GM12891 (cell line): ENCODE data around the gene ELAVL2.

Experiments used
- PAX5 ChIP-seq: IDR thresholded peaks from 2 replicates; pipeline ENCODE4 v1.6.1; 2011; ENCODE audit warnings: low read length, moderate library complexity, mild to moderate bottlenecking; ENCODE audit not compliant: insufficient read depth, severe bottlenecking
- POLR2A ChIP-seq: IDR thresholded peaks from 2 replicates; pipeline ENCODE4 v1.6.1; 2011; ENCODE audit warnings: low read depth, low read length, control low read depth
- POLR2AphosphoS5 ChIP-seq: IDR thresholded peaks from 2 replicates; pipeline ENCODE4 v1.6.1; 2011; ENCODE audit warnings: low read depth, low read length, control low read depth
- SPI1 ChIP-seq: IDR thresholded peaks from 2 replicates; pipeline ENCODE4 v1.6.1; 2011; ENCODE audit warnings: low read depth, low read length, control low read depth
- TAF1 ChIP-seq: IDR thresholded peaks from 2 replicates; pipeline ENCODE4 v1.6.1; 2011; ENCODE audit warnings: low read depth, low read length, control low read depth

DNA sequence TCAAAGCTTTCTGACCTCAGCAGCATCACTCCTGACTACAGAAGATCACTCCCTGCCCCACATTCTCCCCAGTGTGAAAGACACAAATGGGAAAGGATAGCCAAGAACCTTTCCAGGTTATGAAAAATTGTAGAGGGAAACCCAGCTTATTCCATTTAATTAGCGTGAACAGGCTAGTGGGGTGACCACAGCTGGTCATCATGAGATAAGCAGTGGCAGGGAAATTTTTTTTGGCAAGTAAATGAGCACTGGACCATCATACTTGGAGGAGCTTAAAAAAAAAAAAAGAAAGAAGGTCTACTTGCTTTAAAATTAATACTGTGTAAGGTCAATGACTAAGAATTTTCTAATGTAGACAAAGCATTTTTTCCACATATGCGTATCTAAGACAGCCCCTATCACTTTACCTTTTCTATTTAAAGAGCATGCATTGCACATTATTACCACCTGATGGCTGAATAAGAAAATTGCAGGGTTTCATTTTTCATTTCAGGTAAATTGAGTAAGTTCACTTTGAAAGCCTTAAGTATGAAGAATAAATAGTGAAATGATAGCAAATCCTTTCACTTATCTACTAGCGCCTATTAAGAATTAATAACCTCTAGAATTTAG, 123.6 kb downstream of the ELAVL2 start:
- no peak for TF ChIP-seq TAF1
- TF ChIP-seq POLR2AphosphoS5: no peak
- no peak for TF ChIP-seq POLR2A
- no peak for TF ChIP-seq SPI1
- no peak for TF ChIP-seq PAX5
